ENCODE data around the gene DNM3.

DNA sequence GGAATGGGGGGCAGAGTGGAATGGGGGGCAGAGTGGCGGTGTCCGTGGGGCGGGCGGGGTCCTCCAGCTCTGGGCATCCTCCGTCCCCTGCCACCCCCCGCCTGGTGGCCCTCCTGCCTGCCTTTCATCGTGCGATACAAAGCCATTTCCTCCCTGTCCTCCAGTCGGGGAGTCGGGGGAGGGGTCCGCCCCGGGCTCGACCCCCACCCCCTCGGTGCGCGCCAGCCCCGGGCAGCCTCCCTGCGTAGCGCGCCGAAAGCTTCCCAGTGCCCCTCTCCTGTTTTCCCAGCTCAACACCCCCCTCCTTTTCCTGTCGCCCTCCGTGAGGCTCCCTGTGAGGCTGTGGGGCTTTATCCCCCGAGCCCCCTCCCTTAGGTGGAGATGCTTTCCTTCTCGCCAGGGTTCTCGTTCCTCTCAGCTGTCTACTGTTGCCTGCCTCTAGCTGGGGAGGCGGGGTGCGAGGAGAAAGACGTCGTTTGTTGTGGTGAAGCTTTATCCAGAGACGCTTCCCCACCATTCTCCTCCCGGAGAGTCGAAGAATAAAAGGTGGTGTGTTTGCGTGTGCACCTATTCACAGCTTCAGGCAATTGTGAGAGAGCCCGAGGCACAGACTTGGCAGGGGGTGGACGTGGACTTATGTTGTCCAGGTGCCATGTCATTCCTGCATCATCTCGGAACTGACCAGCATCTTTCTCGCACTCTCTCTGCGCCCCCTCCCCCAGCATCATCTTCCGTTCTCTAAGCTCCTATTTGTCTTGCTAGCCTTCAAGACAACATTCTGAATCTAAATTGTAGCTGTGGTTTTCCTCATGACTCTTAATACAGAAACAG lies 848 bp downstream of the DNM3 start:
- TF ChIP-seq, protein P1, sequence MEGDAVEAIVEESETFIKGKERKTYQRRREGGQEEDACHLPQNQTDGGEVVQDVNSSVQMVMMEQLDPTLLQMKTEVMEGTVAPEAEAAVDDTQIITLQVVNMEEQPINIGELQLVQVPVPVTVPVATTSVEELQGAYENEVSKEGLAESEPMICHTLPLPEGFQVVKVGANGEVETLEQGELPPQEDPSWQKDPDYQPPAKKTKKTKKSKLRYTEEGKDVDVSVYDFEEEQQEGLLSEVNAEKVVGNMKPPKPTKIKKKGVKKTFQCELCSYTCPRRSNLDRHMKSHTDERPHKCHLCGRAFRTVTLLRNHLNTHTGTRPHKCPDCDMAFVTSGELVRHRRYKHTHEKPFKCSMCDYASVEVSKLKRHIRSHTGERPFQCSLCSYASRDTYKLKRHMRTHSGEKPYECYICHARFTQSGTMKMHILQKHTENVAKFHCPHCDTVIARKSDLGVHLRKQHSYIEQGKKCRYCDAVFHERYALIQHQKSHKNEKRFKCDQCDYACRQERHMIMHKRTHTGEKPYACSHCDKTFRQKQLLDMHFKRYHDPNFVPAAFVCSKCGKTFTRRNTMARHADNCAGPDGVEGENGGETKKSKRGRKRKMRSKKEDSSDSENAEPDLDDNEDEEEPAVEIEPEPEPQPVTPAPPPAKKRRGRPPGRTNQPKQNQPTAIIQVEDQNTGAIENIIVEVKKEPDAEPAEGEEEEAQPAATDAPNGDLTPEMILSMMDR (IDR thresholded peaks at IDR 0.05; ENCODE audit: insufficient read depth, low read depth, low read length), result no peak
- peak; percentile 18 for TF ChIP-seq EZH2 (IDR thresholded peaks at IDR 0.05; ENCODE audit: insufficient read depth, low read length)
